Tibial artery (tissue), 4 donors: Measurements from ENCODE around the gene SYT4.

ENCODE experiments used
- DNase-seq, 2 donors: peaks; one replicate each; pipeline ENCODE4 v3.0.0-alpha.2; 2019
- H3K27ac ChIP-seq, 2 donors: fragments of 200-600 bp; sonication (generic) in 1 of 2; 1 replicate in 1 of 2; 2 replicates in 1 of 2; pipeline ENCODE4 v1.5.1; 2018 to 2019; ENCODE audit warnings: mild to moderate bottlenecking in 1 of 2
- H3K27me3 ChIP-seq, 2 donors: fragments of 200-600 bp; sonication (generic) in 1 of 2; one replicate each; pipeline versions ENCODE4 v1.5.1 to v1.6.0; 2016 to 2019
- H3K36me3 ChIP-seq, 3 donors: fragments of 200-600 bp; sonication (generic) in 2 of 3; one replicate each; pipeline ENCODE4 v1.5.1; 2016 to 2019; ENCODE audit warnings: mild to moderate bottlenecking in 2 of 3
- H3K4me1 ChIP-seq, 4 donors: fragments of 200-600 bp; sonication (generic) in 2 of 4; 1 replicate in 3 of 4; 2 replicates in 1 of 4; pipeline ENCODE4 v1.5.1; 2016 to 2019
- H3K4me3 ChIP-seq, 2 donors: fragments of 200-600 bp; sonication (generic) in 1 of 2; 1 replicate in 1 of 2; 2 replicates in 1 of 2; pipeline ENCODE4 v1.5.1; 2018 to 2019; ENCODE audit warnings: mild to moderate bottlenecking in 2 of 2
- H3K9me3 ChIP-seq, 3 donors: fragments of 200-600 bp; sonication (generic) in 1 of 3; one replicate each; pipeline ENCODE4 v1.5.1; 2016 to 2019
- CTCF ChIP-seq, 2 experiments: fragments of 200-600 bp in 1 of 2; fragments of 450-650 bp in 1 of 2; IDR thresholded peaks; one replicate each; pipeline ENCODE4 v1.5.1; 2017 to 2019; ENCODE audit warnings: antibody characterized with exemption in 2 of 2, mild to moderate bottlenecking in 1 of 2, moderate library complexity in 1 of 2
- intact Hi-C: fragments of 100-400 bp; cut with DNase I; formaldehyde crosslinking; loops from one replicate; pipeline ENCODE4 v1.15.0; 2023; ENCODE audit warnings: low total_unique reads

SYT4 gene

GRCh38 chr18:43220691-43221090 is 56.6 kb downstream of the SYT4 start:
- no peak overlapping the region for H3K27ac ChIP-seq
- intact Hi-C loops = no loop called here
- no peaks in the 10 kb centered on the region for H3K9me3 ChIP-seq
- H3K4me3 ChIP-seq = no peak overlapping the region
- no peaks in the 10 kb centered on the region for H3K27me3 ChIP-seq
- H3K4me1 ChIP-seq = no peaks in the 10 kb centered on the region
- TF ChIP-seq CTCF (IDR thresholded peaks at IDR 0.05) = no peak
- DNase-seq = no peak
- H3K36me3 ChIP-seq = no peaks in the 10 kb centered on the region
